Vagina (tissue), 2 donors: Measurements from ENCODE around the gene MELTF.

Source experiments
- CTCF ChIP-seq, 3 experiments: fragments of 450-650 bp in 2 of 3; fragments of 200-600 bp in 1 of 3; sonication (generic) in 1 of 3; IDR thresholded peaks; one replicate each; pipeline ENCODE4 v1.5.1; 2017 to 2019; ENCODE audit warnings: antibody characterized with exemption in 3 of 3, mild to moderate bottlenecking in 2 of 3, moderate library complexity in 2 of 3
- POLR2A ChIP-seq, 2 donors: fragments of 450-650 bp; IDR thresholded peaks; one replicate each; pipeline ENCODE4 v1.6.1; 2017; ENCODE audit warnings: antibody characterized with exemption in 2 of 2, mild to moderate bottlenecking in 2 of 2, moderate library complexity in 2 of 2
- POLR2AphosphoS5 ChIP-seq, 2 donors: sonication (generic); formaldehyde crosslinking; IDR thresholded peaks; one replicate each; pipeline ENCODE4 v1.9.0; 2017; ENCODE audit warnings: antibody characterized with exemption in 2 of 2, mild to moderate bottlenecking in 2 of 2, low read depth in 1 of 2; ENCODE audit not compliant: insufficient read depth in 1 of 2

GRCh38 chr3:196995646-196996355 lies 33.8 kb downstream of the MELTF start:
- TF ChIP-seq POLR2A (IDR thresholded peaks at IDR 0.05) (no peak), CTCF (IDR thresholded peaks at IDR 0.05) (no peak), POLR2AphosphoS5 (IDR thresholded peaks at IDR 0.05; ENCODE audit: insufficient read depth in 1 of 2, low read depth in 1 of 2) (no peak)
